COLO829 (cell line): ENCODE measurements around the gene ENTPD2.
"Not testable (repeated sequence)": the region's sequence is repeated elsewhere in the genome, so short reads cannot be mapped to it uniquely, and the experiment has no call there.

Experiments used
- DNase-seq: peaks from one replicate; pipeline ENCODE4 v3.0.0; 2012; ENCODE audit warnings: low spot score

The ENTPD2 gene

GRCh38 chr9:137045294-137046087, 8.4 kb downstream of the ENTPD2 start:
- DNase-seq: no peak

- DNase-seq: no peak
Observed at GRCh38 chr9:137044502-137045177, 9.2 kb downstream of the ENTPD2 start.

- no peak for DNase-seq
Observed at GRCh38 chr9:137044037-137044436, 9.8 kb downstream of the ENTPD2 start.

GRCh38 chr9:137042751-137043727, 10.8 kb downstream of the ENTPD2 start:
- no peak for DNase-seq

- DNase-seq: no peak
Observed at GRCh38 chr9:137041124-137041523, 12.7 kb downstream of the ENTPD2 start.

- no peak for DNase-seq
Observed at GRCh38 chr9:137040568-137040967, 13.3 kb downstream of the ENTPD2 start.

GRCh38 chr9:137039611-137040366, 14.1 kb downstream of the ENTPD2 start:
- DNase-seq: no peak

- DNase-seq: no peak
Observed at GRCh38 chr9:137038916-137039315, 14.9 kb downstream of the ENTPD2 start.

GRCh38 chr9:137037483-137037882, 16.4 kb downstream of the ENTPD2 start:
- no peak for DNase-seq

- DNase-seq: no peak
Observed at GRCh38 chr9:137037035-137037434, 16.8 kb downstream of the ENTPD2 start.

GRCh38 chr9:137035937-137036336, 17.9 kb downstream of the ENTPD2 start:
- no peak for DNase-seq

GRCh38 chr9:137035507-137035834, 18.4 kb downstream of the ENTPD2 start:
- no peak for DNase-seq

GRCh38 chr9:137034709-137035506, 19.0 kb downstream of the ENTPD2 start:
- DNase-seq: peak; percentile 87

- DNase-seq: no peak
Observed at GRCh38 chr9:137034039-137034708, 19.7 kb downstream of the ENTPD2 start.

- DNase-seq: not testable (repeated sequence)
Observed at GRCh38 chr9:137033481-137033880, 20.4 kb downstream of the ENTPD2 start.

- DNase-seq: no peak
Observed at GRCh38 chr9:137032858-137033257, 21.0 kb downstream of the ENTPD2 start.

- DNase-seq: no peak
Observed at GRCh38 chr9:137031904-137032640, 21.8 kb downstream of the ENTPD2 start, which contains the start of gene FUT7. Gene FUT7, minus strand, starts transcription at chr9:137032088. Its CDS starts 97 bp downstream, at chr9:137031991.

- DNase-seq: no peak
Observed at GRCh38 chr9:137030538-137031527, 23.0 kb downstream of the ENTPD2 start.
